UCSD-AML1 (cell line): ENCODE data around the gene SKOR2.
"Not testable (repeated sequence)": the region's sequence is repeated elsewhere in the genome, so short reads cannot be mapped to it uniquely, and the experiment has no call there.

Source experiments
- DNase-seq: peaks from one replicate; lab custom pipeline; 2025; ENCODE audit not compliant: unreplicated experiment; lab: John Stamatoyannopoulos, UW

The SKOR2 gene

GRCh38 chr18:47204908-47205522, 46.4 kb downstream of the SKOR2 start:
- no peak for DNase-seq

- DNase-seq = no peak
These were observed 47.6 kb downstream of the SKOR2 start for GRCh38 chr18:47203626-47204464.

GRCh38 chr18:47195961-47196360, 55.5 kb downstream of the SKOR2 start:
- not testable (repeated sequence) for DNase-seq

GRCh38 chr18:47191961-47192360, 59.5 kb downstream of the SKOR2 start:
- no peak for DNase-seq

GRCh38 chr18:47187721-47188120, 63.7 kb downstream of the SKOR2 start:
- DNase-seq = no peak

- no peak for DNase-seq
These were observed 66.9 kb downstream of the SKOR2 start for GRCh38 chr18:47184419-47185050.

GRCh38 chr18:47182156-47182555, 69.3 kb downstream of the SKOR2 start:
- DNase-seq = not testable (repeated sequence)

- no peak for DNase-seq
These were observed 70.7 kb downstream of the SKOR2 start for GRCh38 chr18:47180765-47181164.

GRCh38 chr18:47179520-47179919, 71.9 kb downstream of the SKOR2 start:
- no peak for DNase-seq

GRCh38 chr18:47175898-47176575, 75.4 kb downstream of the SKOR2 start, which contains the start of gene IER3IP1:
IER3IP1 (minus strand) TSS chr18:47176364; CDS start chr18:47176277, 87 bp downstream.
- DNase-seq = peak; percentile 92

- DNase-seq = no peak
These were observed 76.1 kb downstream of the SKOR2 start for GRCh38 chr18:47175283-47175897.

GRCh38 chr18:47174545-47175116, 76.8 kb downstream of the SKOR2 start:
- DNase-seq = no peak

GRCh38 chr18:47172476-47172875, 79.0 kb downstream of the SKOR2 start:
- DNase-seq = no peak

GRCh38 chr18:47168913-47169312, 82.5 kb downstream of the SKOR2 start:
- no peak for DNase-seq

GRCh38 chr18:47168509-47168908, 83.0 kb downstream of the SKOR2 start:
- DNase-seq = no peak

GRCh38 chr18:47166294-47166693, 85.2 kb downstream of the SKOR2 start:
- DNase-seq = no peak

- DNase-seq = no peak
These were observed 88.2 kb downstream of the SKOR2 start for GRCh38 chr18:47163241-47163640.

- no peak for DNase-seq
These were observed 91.2 kb downstream of the SKOR2 start for GRCh38 chr18:47160256-47160655.

GRCh38 chr18:47158404-47158803, 93.1 kb downstream of the SKOR2 start:
- not testable (repeated sequence) for DNase-seq
